GM18909 (cell line): ENCODE results near the gene SLC22A23.

Source experiments
- ATAC-seq: cut with Tn5 transposase; IDR thresholded peaks from one replicate; pipeline ENCODE4 v1.9.1; 2021; ENCODE audit warnings: mild to moderate bottlenecking; ENCODE audit not compliant: unreplicated experiment, poor library complexity

Gene SLC22A23

GRCh38 chr6:3222506-3223038, 234.3 kb downstream of the SLC22A23 start:
- no peak for ATAC-seq

- no peak for ATAC-seq
Observed at GRCh38 chr6:3221578-3221977, 235.3 kb downstream of the SLC22A23 start.

DNA sequence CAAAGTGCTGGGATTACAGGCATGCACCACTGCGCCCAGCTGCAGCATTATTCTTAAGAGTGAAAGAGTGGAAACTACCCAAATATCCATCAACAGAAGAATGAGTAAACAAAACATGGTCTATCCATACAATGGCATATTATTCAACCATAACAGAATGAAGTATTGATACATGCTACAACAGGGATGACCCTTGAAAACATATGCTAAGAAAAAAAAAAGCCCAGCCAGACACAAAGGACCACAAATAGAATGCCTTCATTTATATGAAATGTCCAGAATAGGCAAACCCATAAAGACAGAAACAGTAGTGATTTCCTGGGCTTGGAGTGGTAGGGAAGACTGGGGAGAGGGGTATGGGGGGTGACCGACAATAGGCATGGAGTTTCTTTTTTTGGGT, 236.5 kb downstream of the SLC22A23 start:
- no peak for ATAC-seq
